Measurements from ENCODE around the gene GABARAP. TPM values are rescaled to one million over a fixed set of nuclear protein-coding genes. Genes with fewer than 3 reads are reported as not detected.

Gene GABARAP
- total RNA-seq, 4 donors from 2014 or later: 446 to 840 (median 533) TPM

DNA sequence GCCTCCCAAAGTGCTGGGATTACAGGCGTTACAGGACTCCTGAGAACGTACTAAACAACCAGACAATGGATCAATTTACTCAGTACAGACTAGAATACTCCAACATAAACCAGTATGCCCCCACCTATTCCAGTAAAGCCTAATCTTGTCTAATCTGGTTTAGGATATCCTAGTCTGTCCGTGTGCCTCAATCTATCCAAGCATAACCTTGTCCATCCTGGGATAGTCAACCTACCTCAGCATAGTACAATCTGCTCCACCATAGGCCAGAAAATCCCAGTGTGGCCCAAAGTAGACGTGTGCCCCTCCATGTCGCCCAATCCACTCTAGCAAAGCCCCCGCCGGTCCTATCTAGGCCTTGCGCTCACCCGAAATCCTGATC lies 8.6 kb downstream of the GABARAP start:
- TF ChIP-seq EP300 (IDR thresholded peaks at IDR 0.05) (no peak), POLR2AphosphoS5 (IDR thresholded peaks at IDR 0.05) (no peak), CTCF (IDR thresholded peaks at IDR 0.05) (no peak), POLR2A (IDR thresholded peaks at IDR 0.05) (no peak)
- H3K9me3 ChIP-seq: no peaks in the 10 kb centered on the region
- peaks cover 66% of the 10 kb centered on the region for H3K4me1 ChIP-seq
- peaks cover 12% of the 10 kb centered on the region for H3K36me3 ChIP-seq
- H3K27me3 ChIP-seq: no peaks in the 10 kb centered on the region
- no peak for DNase-seq (ENCODE audit: low spot score in 2 of 2)
- 0% methylated on average over 9 of the region's 9 CpGs for WGBS
- H3K27ac ChIP-seq: peak overlapping the region; percentile 87
- H3K4me3 ChIP-seq: peak overlapping the region; percentile 83

DNA sequence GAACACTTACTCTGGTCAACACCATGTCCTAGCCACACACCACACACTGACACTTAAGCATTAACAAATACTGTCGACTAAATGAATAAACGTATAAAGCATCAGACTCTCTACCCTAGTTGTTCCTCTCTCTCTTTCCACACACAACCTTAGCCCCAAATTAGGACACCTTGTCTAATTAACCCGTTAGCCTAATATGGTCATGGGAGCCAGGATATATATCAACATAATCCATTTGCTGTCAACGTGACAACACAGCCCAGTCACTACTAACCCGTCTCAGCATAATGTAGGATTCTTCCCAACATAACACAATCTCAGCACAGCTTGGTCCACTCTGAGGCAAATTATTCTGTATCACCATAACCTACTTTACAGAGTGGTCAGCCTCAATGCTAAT lies 10.1 kb downstream of the GABARAP start:
- H3K4me3 ChIP-seq: no peak overlapping the region
- H3K36me3 ChIP-seq: peaks cover 23% of the 10 kb centered on the region
- H3K27me3 ChIP-seq: no peaks in the 10 kb centered on the region
- H3K4me1 ChIP-seq: peaks cover 63% of the 10 kb centered on the region
- no peak for DNase-seq (ENCODE audit: low spot score in 2 of 2)
- no peak overlapping the region for H3K27ac ChIP-seq
- TF ChIP-seq POLR2A (IDR thresholded peaks at IDR 0.05) (no peak), EP300 (IDR thresholded peaks at IDR 0.05) (no peak), CTCF (IDR thresholded peaks at IDR 0.05) (no peak), POLR2AphosphoS5 (IDR thresholded peaks at IDR 0.05) (no peak)
- 79% methylated on average over 5 of the region's 5 CpGs for WGBS
- no peaks in the 10 kb centered on the region for H3K9me3 ChIP-seq

- Histone ChIP-seq H3K27ac (no peak overlapping the region), H3K36me3 (peaks cover 50% of the 10 kb centered on the region), H3K27me3 (no peaks in the 10 kb centered on the region), H3K4me1 (peaks cover 38% of the 10 kb centered on the region), H3K4me3 (no peak overlapping the region), H3K9me3 (no peaks in the 10 kb centered on the region)
- TF ChIP-seq POLR2AphosphoS5 (IDR thresholded peaks at IDR 0.05) (no peak), EP300 (IDR thresholded peaks at IDR 0.05) (no peak), POLR2A (IDR thresholded peaks at IDR 0.05) (no peak), CTCF (IDR thresholded peaks at IDR 0.05) (no peak)
- DNase-seq (ENCODE audit: low spot score in 2 of 2): no peak
- 95% methylated on average over 19 of the region's 19 CpGs for WGBS
Measured at GRCh38 chr17:7229504-7229903, 12.7 kb downstream of the GABARAP start.

GRCh38 chr17:7228920-7229319 lies 13.3 kb downstream of the GABARAP start:
- no peak for DNase-seq (ENCODE audit: low spot score in 2 of 2)
- Histone ChIP-seq H3K36me3 (peaks cover 55% of the 10 kb centered on the region), H3K27ac (peak overlapping the region; percentile 39), H3K4me3 (no peak overlapping the region), H3K9me3 (no peaks in the 10 kb centered on the region), H3K27me3 (no peaks in the 10 kb centered on the region), H3K4me1 (peaks cover 37% of the 10 kb centered on the region)
- TF ChIP-seq POLR2A (IDR thresholded peaks at IDR 0.05) (no peak), POLR2AphosphoS5 (IDR thresholded peaks at IDR 0.05) (no peak), CTCF (IDR thresholded peaks at IDR 0.05) (no peak), EP300 (IDR thresholded peaks at IDR 0.05) (no peak)
- 86% methylated on average over 14 of the region's 14 CpGs for WGBS

DNA sequence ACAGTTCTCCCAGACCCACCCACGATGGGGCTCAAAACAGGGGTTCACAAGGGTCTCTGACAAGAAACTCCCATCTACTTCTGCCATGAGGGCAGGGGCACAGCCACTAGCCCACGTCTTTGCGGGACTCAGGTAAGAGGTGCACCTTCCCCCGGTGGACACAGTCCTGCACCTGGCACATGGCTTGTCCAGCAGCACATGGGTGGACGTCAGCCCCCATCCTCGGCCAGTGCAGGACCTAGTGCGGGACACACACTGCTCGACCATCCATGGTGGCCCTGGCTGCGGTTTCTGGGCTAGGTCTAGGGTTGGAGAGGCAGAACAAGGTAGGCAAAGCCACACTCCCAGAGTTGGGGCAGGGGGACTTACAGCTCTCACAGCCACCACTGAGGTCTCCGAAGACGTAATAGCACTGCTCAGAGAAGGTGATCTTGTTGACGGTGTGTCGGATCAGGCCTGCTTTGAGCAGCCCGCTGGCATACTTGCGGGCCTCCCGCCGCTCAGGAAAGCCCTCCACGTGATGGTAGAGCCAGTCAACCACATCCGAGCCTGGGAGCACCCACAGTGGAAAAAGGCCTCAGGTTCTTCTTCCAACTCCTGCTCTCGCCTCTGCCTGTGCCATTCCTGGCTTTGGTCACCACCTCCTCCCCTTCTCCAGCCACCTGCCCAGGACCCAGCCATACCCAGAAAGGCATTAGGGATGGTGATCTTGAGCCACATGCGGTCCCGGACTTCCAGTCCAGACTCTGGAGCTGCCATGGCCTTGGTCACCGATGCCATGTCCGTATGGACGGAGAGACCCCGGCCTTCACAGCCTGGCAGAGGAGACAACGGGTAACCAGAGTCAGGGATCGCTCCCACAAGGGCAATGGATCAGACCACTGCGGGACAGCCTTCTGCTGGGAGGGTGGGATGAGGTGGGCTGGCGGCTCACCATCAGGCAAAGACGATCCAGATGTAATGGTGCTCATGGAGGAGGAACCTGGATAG lies 15.2 kb downstream of the GABARAP start:
- Histone ChIP-seq H3K27me3 (no peaks in the 10 kb centered on the region), H3K4me3 (no peak overlapping the region), H3K4me1 (peaks cover 26% of the 10 kb centered on the region), H3K36me3 (peaks cover 74% of the 10 kb centered on the region), H3K27ac (peak overlapping the region; percentile 52), H3K9me3 (no peaks in the 10 kb centered on the region)
- WGBS: 94% methylated on average over 26 of the region's 31 CpGs
- no peak for DNase-seq (ENCODE audit: low spot score in 2 of 2)
- TF ChIP-seq POLR2AphosphoS5 (IDR thresholded peaks at IDR 0.05) (no peak), EP300 (IDR thresholded peaks at IDR 0.05) (no peak), CTCF (IDR thresholded peaks at IDR 0.05) (no peak), POLR2A (IDR thresholded peaks at IDR 0.05) (no peak)
